GM21447 (cell line): ENCODE results near the gene GPR25.
A peak's percentile ranks its signal among the peaks of the same experiment; 100 is the strongest.

Source experiments
- ATAC-seq: cut with Tn5 transposase; IDR thresholded peaks from one replicate; pipeline ENCODE4 v1.9.1; 2021; ENCODE audit not compliant: unreplicated experiment

GPR25 gene

DNA sequence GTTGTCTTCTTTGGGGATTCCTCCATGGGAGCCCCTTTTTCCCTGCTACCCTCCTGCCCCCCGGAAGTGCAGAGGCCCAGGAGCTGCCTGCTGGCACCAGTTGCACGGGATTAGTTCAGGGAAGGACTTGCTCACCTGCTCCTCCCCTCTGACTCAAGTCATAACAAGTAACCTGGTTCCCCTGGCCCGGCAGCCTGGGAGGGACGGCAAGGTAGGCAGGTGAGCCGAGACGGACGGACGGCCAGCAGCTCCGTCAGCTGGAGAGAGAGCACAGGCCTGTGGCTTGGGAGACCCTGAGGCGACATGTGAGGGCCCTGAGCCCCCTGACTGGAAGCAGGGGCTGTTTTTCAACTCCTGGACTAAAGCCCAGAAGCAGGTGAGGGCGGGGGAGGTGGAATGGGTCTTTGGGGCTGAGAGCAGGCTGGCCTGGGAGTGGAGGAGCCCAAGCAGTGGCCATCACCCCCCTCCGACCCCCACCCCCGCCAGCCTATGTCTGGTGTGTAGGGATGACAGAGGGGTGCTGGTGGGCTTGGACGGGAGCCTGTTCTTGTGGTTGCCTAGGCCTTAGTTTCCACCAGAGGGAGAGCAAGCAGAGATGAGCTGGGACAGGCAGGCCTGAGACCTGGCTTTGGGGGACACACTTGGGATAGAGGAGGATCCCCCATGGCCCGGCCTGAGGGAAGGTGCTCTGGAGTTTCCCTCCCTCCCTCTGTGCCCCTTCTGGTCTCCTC, 22.1 kb downstream of the GPR25 start, which contains the start of gene INAVA:
Gene INAVA (plus strand): TSS at position 189 of the 731 bp plus-strand sequence. CDS start 3,501 bp downstream, outside the sequence.
- no peak for ATAC-seq

- ATAC-seq = no peak
Observed at GRCh38 chr1:200895443-200895789, 22.6 kb downstream of the GPR25 start.

GRCh38 chr1:200895801-200896530, 23.2 kb downstream of the GPR25 start:
- peak; percentile 52 for ATAC-seq

DNA sequence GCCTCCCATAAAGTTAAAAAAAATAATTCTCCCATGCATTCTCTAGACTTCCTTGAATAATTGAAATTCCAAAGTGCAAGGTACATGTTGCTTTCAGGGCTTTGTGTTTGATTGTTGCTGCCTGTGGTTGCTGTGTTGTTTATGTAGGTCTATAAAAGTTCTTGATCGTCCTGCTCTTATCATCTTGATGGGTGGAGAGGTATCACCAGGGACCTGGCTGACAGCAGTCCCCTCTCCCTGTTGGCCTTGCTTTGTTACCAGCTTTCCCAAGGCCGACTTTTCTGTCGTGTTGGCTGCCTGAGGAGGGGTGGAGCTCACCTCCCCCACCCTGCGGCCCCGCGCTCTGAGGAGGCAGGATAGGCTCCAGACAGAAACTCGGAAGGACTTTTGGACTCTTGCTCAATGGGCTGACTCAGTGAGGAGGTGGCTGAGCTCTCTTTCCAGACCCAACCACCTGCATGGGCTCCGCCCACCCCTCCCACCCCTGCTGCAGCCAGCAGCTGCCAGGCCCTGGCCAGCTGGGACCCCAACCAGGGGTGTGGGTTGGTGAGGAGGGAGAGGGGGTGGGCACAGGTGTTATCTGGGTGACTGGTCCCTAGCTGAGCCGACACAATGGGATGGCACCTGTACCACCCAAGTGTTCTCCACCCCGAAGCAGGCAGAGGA, 23.9 kb downstream of the GPR25 start:
- ATAC-seq = no peak

DNA sequence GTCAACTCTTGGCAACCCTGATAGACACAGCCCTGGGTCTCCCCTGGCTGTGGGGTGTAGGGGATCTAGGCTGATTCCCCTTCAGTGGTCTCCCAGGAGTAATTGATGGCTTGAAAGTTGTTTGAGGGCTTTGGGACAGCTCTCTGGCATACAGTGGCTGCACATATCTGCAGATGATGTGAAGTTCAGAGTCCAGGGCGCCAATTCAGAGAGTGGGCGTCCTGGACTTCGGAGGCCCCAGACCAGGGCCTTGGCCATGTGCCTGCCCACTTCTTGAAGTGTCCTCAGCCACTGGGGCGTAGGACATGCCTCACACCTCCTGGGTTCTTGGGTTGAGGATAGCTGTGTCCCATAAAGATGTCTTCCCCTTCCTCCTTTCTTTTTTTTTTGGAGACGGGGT, 24.5 kb downstream of the GPR25 start:
- no peak for ATAC-seq

- ATAC-seq = no peak
Observed at GRCh38 chr1:200899015-200899386, 26.2 kb downstream of the GPR25 start.

DNA sequence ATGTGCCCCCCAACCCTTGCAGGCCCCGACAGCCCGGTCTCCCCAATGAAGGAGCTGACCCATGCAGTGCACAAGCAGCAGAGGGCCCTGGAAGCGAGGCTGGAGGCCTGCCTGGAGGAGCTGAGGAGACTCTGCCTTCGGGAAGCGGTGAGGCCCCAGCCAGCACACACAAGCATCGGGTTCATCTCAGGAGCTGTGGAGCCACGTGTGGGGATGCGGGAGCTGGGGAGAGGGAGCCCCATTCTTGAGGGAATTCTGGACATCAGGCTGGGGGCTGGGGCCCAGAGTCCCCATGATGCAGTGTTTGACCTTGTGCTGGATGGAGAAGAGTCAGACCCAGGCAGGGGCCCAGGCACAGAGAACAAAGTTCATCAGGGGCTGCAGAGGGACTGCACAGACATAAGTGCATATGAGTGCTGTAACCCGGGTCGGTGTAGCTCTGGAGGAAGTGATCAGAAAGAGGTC, 26.7 kb downstream of the GPR25 start:
- ATAC-seq = no peak

DNA sequence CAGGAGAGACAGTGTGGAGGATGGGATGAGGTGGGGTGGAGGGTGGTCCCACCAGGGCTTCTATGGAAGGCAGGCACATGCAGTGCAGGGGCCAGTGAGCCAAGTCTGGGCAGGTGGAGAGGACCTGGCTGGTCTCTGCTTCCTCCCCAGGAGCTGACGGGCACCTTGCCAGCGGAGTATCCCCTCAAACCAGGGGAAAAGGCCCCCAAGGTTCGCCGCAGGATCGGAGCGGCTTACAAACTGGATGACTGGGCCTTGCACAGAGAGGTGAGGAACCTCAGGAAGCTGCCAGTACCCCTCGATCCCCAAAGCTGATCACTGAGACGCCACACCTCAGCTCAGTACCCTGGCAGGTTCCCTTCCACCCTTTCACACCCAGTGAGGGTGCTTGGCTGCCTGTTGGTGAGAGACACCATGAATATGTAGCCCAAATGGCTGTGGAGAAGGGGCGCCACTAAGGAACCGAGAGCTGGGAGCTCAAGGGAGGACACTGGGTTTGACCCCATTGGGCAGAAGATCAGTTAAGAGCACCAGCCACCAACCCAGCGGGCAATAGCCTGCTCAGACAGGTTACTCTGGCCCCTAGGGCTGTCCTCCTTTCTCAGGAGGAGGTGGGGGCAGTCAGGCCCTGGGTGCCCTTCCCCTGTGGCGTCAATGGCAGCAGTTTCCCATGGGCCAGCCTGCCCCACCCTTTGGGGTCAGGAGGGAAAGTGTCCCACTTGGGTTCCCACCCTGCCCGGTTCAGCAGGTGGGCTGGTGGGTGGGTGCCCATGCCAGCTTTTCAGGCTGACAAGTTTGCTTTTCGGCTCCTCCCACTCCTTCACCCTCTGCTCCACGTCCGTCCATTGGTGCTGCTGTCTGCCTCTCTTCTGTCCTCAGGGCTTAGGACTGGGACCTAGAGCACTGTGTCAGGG, 27.4 kb downstream of the GPR25 start:
- ATAC-seq = no peak

- no peak for ATAC-seq
Observed at GRCh38 chr1:200900877-200901276, 28.1 kb downstream of the GPR25 start.

DNA sequence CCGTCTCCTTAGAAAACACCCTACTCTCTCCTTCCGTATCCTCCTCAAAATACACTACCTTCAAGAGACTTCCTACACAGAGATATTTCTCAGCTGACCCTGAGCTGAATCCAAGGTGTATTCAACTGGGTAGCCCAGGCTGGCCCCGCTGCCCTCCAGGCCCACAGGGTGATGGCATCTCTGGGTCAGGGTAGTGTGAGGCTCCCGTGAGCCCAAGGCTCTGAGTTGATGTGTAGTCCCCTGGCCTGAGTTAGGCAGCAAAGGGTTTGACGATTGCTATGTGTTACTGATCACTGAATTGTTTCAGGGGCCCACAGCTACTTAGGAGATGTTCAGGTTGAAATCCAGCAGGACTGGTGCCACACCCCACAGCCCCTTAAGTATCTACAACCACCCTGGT, 28.6 kb downstream of the GPR25 start:
- no peak for ATAC-seq

GRCh38 chr1:200901796-200902444, 29.1 kb downstream of the GPR25 start:
- no peak for ATAC-seq

DNA sequence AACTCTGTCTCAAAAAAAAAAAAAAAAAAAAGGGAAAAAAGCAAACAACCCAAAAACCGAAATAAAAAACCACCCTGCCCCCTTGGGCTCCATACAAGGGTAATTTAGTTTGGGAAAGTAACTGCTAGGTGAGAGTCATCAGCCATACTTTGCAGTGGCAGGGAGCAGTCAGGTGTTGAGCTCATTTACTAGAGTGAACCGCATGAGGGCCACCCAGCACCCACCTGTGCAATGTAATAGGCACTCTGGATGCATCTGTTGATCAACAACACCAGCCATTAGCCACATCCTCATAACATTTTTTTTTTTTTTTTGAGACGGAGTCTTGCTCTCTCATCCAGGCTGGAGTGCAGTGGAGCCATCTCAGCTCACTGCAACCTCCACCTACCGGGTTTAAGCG, 31.0 kb downstream of the GPR25 start:
- no peak for ATAC-seq

GRCh38 chr1:200904772-200905171, 32.0 kb downstream of the GPR25 start:
- no peak for ATAC-seq

GRCh38 chr1:200905411-200906052, 32.8 kb downstream of the GPR25 start:
- peak; percentile 43 for ATAC-seq

DNA sequence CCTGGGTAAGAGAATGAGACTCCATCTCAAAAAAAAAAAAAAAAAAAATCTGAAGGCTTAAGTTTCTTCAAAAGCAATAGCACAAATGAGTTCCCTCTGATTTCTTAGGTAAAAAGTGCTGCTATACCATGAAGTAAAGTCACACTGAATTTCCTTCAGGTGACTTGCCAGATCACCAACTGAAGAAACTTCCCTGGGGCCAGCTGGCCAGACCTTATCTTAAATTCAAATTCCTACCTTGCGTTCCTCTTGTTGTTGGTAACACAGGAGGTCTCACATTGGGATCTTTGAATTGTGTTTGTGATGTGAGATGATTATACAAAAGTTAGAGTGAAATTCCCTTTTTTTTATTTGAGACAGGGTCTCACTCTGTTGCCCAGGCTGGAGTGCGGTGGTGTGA, 33.7 kb downstream of the GPR25 start:
- no peak for ATAC-seq

DNA sequence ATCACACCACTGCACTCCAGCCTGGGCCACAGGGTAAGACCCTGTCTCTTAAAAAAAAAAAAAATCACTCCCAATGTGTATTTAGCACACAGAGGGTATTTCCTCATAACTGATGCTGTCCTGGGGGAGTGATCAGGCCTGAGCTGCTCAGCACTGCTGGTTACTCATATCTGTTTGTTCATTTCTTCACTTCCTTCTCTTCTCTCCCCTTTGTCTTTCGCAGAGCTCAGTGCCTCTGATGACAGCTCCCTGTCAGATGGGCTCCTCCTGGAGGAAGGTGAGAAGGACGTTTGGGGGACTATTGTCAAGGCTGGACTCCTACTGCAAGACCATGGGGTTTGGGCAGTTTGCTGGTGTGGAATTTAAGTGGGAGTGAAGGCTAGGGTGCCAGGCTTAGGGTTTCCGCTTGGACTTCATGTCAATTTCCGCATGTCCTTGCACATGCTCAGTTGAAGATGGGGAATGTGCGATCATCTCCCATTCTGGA, 34.9 kb downstream of the GPR25 start:
- peak; percentile 67 for ATAC-seq

DNA sequence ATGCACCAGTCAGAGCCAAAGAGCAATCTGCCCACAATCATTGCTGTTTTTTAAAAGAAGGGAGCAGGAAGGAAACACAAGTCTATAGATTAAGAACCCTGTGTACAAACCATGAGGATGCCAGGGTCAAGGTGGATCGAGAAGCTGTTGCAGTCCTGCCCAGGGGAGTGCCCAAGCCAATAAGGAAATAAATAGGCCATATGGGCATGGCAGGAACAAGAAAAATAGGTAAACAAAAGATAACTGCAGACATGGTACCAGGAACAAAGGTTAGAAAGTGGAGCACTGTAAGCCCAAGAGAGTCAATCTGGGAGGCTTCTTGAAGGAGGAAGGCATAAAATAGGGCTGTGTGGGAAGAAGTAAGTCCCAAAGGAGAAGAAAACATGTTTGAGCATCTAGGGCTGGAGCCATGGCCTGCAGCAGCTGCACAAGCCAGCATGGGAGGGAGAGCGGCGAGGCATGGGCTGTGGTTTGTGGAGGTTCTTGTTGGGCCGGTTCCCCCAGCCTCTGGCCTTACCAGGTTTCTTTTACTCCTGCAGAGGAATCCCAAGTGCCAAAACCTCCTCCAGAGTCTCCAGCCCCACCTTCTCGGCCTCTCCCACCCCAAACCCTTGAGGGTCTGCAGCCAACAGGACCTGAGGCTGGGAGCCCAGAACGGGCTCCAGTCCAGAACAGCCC, 35.5 kb downstream of the GPR25 start:
- ATAC-seq = no peak

DNA sequence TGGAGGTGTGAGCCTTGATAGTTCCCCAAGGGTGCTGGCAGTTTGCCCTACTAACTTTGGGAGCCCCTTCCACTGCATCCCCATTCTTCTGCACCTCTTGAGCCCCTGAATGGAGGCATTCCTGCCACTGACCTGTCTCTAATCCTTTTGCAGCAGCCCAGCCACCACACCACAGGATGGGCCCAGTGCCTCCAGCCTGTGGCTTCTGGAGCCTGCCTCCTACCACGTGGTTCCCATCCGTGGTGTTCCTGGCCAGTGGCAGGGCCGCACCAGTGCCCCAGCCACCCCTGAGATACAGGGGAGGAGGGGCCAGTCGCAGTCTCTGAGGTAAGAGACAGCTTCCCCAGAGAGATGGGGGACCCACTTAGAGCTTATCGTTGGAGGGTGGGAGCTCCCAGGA, 36.3 kb downstream of the GPR25 start:
- ATAC-seq = no peak

DNA sequence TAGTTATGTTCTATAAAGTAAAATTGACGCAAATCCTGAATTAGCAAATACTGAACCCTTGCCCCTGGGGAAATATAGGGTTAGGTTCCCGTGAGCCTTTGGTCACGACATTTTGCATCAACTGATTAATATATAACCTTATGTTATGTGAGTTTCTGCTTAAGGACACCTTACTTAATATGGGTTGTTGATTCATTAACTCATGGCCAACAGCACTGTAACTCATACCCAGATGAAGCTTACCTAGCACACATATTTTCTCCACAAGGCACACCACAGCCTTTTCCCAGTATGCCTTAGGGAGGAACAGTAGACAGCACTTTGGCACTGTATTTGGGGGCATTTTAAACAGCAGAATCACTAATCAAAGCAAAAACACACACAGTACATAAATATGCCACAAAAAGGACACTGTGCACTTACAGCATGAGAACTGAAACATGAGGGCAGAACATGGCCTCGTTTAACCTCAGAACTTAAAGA, 37.0 kb downstream of the GPR25 start:
- peak; percentile 41 for ATAC-seq
